ENCODE results near the gene CRIP2.

CRIP2 gene

DNA sequence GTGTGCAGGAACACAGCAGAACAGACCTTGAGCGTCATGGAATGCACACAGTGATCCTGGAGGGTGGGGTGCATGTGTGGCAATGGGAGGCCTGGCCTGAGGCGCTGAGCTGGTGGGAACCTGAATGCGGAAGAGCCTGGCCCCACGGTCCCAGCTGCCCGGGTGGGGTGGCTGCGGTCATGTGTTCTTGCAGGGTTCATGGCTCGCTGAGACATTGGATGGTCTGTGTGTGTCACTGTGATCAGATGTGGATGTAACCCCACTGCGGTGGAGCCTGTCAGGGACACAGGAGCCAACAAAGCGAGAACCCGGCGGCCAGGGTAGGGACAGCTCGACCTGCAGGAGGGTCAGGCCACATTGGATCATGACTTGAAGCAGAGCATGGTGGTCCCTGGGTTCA, 31.8 kb upstream of the CRIP2 start:
- DNase-seq (ENCODE audit: low read depth in 3 of 3, low spot score in 1 of 3): no peak

DNA sequence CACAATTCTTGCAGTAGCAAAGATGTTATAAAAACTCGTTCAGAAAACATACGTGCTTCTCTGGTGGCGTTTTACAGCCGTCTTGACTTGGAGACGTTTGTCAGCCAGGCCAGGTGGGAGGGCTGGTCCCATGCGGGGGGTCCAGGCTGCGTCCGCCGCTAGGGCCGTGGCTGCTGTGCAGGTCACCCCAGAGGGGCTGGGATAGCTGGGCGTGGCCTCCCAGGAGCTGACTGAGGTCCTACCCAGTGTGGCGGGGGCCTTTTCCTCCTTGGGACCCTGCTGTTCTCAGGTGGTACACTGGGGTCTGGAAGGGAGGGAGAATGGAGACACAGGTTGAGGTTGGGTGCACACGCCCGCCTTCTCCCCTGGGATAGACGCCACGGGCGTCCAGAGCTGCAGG, 29.8 kb upstream of the CRIP2 start:
- DNase-seq (ENCODE audit: low read depth in 3 of 3, low spot score in 1 of 3): no peak

DNA sequence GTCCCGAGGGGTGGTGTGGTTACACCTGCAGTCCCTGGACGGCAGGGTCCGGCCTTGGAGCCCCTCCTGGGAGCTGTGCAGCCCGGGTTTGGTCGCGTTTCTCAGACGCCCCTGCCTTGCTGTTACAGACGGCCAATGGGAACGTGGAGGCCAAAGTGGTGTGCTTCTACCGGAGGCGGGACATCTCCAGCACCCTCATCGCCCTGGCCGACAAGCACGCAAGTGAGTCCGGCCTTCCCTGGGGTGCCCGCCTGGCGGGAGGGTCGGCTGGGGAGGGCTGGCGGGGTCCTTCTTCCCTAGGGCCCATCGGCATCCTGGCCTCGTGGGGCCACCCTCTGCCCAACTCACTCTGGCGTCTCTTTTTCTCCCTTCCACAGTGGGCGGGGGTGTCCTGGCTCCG, 29.3 kb upstream of the CRIP2 start:
- DNase-seq (ENCODE audit: low read depth in 3 of 3, low spot score in 1 of 3): no peak

DNA sequence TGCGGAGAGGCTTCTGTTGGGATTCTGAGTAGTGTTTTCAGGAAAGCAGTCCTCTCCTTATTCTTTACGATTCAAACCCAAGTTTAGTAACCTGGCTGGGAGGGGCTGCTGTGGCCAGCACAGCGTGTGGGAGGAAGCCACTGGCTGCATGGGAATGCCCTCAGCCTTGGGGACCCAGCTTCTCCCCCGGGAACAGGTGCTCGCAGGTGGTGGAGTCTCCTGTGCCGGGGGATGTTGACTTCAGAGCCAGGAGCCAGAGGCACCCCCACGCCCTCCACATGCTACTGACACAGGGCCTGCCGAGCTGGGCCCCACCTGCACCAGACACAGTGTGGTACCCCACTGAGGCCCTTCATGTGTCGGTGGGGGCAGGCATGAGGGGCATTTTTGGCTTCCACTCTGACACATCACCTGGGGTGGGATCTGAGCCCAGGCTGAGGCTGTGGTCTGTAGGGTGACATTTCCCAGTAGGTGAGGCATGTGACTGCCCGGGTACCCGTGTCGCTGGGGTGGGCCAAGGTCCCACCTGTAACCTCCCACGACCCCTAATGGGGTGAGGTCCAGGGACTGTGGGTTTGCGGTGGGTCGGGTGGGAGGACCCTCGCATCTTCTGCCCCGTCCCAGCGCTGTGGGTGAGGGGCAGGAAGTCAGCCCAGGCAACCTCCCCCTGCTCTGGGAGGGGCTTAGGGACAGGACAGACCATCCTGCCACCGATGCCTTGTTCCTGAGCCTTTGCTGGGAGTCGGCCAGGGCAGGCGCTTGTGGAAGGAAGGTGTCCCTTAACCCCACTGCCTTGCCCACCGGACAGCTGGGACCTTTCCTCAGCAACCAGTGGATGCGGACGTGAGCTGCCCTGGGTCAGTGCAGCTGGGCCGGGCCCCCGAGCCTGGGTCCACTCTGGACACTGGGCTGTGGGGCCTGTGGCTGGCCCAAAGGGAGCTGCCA, 28.4 kb upstream of the CRIP2 start:
- no peak for DNase-seq (ENCODE audit: low read depth in 3 of 3, low spot score in 1 of 3)

DNA sequence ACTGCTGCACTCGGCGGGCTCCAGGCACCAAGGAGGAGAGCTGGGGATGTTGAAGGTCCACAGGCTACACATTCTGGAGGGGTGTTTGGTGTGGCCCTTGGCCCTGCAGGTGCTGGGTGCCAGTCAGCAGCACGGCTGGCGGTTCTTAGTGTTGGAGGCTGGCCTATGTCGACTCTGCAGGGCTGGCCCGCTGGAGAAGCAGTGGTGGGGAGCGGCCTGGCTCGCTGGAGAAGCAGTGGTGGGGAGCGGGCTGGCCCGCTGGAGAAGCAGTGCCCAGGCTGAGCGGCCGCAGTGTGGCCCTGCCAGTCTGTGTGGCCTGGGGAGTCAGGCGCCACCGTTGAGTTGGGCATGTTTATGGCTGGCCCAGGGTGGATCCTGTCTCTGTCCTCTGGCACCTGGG, 27.6 kb upstream of the CRIP2 start:
- DNase-seq (ENCODE audit: low read depth in 3 of 3, low spot score in 1 of 3): no peak

DNA sequence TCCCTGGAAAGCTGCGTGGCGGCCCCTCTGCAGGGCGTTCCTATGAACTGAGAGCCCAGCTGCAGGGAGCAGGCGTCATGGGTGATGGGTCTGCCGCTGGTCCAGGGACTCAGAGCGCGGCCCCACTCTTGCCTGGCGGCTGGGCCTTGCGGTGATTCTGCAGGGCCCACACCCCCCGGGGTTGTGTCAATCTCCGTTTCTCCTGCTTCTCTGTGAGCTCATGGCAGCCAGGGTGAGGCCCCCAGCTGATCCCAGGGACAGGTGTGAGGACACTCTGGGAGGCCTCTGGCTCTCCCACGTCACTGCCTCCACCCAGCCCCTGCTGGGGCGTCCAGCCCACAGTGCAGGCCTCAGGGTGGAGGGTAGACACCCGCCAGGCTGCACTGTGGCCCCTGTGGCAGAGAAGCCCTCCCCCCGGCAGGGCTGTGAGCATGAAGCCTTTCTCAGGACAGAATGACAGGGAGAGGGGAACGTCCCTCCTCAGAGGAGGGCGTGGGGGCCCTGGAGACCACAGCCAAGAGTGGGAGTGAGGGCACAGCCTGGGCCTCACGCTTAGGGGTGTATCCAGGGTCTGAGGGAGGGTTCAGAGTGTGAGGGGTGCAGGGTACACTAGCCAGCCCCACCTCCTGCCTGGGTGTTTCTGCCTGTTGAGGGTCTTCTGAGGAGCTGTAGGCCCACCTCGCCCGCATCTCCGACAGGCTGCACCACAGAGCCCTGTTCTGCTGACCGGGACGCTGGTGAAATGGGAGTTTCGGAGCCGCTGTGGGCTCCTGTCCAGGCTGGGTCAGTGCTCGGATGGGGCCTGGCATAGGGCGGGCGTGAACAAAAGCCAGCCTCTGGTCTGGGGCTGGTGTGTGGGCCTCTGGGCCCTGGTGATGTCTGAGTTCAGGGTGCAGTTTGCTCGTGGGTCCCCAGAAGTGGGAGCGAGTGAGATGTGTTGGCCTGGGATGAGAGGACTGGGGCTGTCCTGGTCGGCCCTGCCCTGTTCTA, 26.7 kb upstream of the CRIP2 start:
- DNase-seq (ENCODE audit: low read depth in 3 of 3, low spot score in 1 of 3): no peak

DNA sequence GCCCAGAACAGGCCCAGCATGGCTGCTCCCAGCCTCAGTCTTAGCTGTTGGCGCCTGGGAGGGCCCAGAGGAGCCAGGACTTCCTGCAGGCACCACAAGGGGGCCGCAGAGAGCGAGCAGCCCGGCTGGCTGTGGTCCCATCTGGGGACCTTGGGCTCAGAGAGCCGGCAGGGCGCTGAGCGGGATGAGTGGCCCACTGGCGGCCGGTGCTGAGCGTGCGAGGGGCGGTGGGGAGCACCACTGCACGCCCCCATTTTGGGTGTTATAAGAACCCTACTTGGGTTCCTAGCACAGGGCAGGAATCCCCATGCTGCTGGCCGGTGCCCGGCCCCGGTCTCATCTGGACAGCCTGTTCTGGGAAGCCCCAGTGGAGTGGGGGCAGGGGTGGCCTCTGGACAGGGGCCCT, 25.9 kb upstream of the CRIP2 start:
- peak; percentile 21 to 57 (median 44) for DNase-seq (ENCODE audit: low read depth in 3 of 3, low spot score in 1 of 3)

DNA sequence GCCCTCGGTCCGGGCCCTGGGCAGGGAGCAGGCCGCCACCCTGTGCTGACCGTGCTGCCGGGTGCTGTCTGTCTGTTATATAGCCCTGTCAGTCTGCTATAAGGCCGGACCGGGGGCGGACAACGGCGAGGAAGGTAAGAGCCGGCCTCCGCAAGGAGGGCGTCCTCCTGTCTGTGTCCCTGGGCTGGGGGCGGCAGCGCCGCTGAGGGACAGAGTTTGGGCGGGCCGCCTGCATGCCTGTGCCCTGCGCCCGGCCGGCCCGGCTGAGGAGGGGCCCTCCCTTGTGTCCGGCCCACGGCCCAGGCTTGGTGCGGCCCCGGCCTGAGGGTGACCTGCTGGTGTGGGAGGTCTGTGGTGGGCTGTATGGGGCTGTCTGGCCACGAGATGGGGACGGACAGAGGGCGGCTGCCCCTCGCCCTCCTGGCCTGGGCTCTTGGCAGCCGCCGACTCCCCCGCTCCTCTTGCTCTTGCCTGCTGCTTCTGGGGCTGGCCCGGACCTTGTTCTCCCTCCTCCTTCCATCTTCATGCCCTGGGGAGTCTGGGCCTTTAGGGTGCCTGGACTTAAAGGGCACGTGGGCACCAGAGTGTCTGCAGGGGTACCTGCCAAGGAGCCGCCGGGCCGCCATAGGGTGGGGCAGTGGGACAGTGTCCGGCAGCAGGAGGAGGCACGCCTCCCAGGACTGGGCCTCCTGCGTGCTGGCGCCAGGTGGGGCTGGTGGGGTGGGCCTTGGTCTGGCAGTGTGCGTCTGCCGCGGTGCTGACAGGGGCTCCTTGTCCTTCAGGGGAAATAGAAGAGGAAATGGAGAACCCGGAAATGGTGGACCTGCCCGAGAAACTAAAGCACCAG, 25.1 kb upstream of the CRIP2 start:
- no peak for DNase-seq (ENCODE audit: low read depth in 3 of 3, low spot score in 1 of 3)

DNA sequence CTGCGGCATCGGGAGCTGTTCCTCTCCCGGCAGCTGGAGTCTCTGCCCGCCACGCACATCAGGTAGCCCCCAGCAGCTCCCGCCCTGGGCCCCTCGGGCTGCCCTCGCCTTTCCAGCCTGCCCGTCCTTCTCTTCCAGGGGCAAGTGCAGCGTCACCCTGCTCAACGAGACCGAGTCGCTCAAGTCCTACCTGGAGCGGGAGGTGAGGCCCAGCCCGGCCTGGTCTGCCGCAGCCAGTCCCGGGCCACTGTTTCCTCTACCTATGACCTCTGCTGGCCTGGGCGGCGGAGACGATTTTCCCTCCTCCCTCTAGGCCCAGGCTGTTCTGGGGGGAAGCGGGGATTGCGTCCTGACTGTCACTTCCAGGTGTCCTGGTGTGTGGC, 24.5 kb upstream of the CRIP2 start:
- no peak for DNase-seq (ENCODE audit: low read depth in 3 of 3, low spot score in 1 of 3)

DNA sequence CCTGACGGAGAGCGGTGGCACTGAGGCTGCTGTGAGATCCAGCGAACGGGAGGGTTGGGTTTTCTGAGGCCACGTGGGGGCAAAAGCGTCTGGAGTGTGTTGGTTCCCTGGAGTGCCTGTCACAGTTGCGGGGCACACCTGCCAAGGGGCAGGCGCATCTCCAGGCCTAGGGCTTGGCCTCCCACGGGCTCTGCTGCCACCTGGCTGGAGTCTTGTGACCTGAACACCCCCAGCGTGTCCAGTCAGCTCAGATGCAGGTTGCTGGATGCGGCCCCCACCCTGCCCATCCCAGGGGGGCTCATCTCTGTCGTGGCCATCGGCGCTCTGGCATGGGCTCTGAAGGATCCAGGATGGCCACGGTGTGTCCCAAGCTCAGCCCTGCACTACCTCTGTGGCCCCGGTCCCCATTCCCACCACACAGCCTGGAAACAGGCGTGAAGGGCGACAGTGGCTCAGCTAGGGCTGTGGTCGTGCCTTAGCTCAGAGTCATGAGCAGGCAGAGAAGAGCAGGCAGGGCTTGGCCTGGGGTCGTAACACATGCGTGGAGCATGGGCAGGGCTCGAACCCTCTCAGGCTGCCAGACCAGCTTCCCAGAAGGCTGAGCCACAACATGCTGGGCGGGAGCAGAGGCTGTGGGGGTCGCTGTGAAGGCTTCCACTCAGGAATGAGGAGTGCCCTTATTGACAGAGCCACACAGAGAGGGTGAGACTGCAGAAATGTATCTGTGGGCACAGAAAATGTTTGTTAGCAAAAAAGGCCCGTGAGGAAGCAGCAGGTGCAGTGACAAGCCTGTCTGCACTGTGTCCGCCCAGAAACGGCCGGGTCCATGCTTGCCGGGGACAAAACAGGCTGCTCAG, 23.5 kb upstream of the CRIP2 start:
- no peak for DNase-seq (ENCODE audit: low read depth in 3 of 3, low spot score in 1 of 3)

DNA sequence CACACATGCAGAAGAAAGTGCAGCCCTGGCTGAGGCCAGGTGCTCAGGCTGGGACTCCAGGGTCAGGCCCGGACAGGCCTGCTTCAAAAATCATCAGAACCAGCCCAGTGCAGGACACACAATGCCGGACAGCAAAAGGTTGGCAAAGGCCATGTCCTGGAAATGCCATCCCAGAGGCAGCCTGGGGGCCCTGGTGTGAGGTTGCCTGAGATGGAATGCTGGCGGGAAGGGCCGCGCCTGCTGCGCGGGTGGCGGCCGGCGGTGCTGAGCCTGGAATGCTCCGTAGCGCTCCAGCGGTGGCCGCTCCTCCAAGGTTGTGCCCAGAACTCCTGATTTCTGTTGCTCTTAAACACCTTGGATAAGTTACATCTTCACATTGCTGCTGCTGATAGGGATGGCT, 21.7 kb upstream of the CRIP2 start:
- no peak for DNase-seq (ENCODE audit: low read depth in 3 of 3, low spot score in 1 of 3)

DNA sequence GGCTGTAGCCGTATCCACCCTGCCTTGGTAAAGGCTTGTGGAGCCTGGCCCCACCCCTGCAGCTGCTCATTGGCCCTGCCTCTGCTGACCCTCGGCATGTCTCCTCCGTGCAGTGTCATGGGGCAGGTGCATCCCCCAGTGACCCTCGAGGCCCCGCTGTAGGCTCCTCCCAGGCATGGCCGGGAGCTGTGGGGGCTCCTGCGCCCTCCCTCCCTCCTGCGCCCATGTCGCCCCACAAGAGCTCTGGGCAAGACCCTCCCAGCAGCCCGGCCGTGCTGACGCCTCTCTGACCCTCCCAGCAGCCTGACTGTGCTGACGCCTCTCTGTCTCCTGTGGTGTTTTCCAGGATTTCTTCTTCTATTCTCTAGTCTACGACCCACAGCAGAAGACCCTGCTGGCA, 20.8 kb upstream of the CRIP2 start:
- DNase-seq (ENCODE audit: low read depth in 3 of 3, low spot score in 1 of 3): no peak

DNA sequence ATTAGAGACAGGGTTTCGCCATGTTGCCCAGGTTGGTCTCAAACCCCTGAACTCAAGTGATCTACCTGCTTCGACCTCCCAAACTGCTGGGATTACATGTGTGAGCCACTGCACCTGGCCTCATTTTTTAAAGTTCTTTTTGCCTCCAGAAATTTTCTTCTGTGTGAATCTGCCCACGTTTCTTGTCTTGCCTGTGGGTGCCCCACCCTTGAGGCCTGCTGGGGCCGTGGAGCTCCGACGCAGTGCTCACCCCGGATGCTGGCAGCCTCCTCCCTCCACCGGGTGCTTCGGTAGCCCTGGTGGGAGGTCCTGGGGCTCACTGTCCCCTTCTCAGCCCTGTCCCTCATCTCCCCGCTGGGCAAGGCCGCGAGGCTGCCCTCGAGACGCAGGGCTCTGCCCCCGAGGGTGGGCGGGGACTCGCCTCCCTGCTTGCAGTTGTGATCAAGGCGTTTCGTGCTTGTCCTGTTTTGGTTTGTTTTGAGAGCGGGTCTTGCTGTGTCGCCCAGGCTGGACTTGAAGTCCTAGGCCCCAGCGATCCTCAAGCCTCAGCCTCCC, 19.5 kb upstream of the CRIP2 start:
- no peak for DNase-seq (ENCODE audit: low read depth in 3 of 3, low spot score in 1 of 3)

DNA sequence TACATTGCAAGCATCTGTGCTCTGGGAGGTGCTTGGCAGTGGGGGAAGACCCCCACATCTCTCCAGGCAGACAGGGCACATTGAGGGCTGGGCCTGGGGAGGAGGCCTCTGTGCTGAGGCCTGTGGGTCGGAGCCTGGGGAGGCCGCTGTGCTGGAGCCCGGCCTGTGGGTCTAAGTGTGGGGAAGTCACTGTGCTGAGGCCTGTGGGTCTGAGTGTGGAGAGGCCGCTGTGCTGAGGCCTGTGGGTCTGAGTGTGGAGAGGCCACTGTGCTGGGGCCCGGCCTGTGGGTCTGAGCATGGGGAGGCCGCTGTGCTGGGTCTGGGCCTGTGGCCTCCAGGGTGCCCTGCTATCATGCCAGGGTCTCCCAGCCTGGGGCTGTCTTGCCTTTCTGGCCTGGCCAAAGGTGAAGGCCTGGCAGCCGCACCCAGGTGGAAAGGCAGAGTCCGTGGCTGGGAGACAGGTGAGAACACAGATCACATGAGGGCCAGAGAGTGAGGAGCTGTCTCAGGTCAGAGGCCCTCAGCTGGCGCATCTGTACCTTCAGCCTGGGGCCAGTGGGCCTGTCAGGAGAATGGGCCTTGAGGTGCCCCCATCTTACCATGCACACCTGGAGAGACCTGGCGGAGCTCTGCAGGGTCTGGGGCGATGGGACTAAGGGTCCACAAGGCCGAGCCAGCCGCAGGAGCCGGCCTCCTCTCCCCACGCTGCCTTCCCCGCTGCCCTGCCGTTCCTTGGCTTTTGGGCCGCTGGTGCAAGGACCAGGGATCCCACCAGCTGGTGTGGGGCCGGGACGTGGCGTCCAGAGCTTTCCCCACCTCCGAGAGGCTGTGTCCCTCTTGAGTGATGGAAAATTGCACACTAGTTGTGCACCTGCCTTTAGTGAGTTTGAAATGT, 18.6 kb upstream of the CRIP2 start:
- DNase-seq (ENCODE audit: low read depth in 3 of 3, low spot score in 1 of 3): no peak

DNA sequence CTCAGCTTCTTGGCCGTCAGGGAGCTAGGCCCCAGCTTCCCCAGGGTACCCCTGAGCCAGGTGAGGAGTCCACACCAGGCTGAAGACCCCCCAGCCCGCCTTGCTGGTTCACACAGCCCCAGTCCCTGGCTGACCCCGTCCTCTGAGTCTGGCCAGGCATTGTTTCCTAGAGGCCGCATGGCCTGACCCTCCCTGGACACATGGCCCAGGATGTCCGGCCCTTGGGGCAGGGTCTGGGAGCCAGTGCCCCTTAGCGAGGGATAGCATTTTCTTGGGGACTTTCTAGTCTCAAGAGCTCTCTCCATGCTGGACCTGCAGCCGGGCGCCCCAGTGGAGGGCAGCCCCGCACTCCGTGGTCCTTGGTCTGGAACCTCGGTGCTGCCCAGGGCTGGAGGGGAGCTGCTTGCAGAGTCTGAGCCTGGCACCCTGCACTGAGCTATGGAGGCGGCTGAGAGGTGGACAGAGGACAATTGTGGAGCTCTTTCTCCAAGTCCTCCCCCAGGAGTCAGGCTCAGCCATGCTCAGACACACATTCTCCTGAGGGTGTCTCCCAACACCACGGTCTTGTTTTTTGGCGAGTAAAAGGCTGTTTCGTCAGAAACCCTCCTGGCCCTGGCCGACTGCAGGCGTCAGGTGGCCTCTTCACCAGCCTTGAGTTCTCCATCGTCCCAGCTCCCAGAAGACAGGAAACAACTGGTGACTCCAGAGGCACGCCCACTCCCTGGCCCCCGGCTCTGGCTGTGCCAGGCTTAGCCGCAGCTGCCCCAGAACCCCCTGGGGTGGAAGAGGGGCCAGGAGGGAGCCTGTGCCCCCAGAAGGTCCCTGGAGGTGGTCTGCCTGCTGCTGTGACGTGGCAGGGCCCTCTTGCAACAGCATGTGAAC, 17.6 kb upstream of the CRIP2 start:
- DNase-seq (ENCODE audit: low read depth in 3 of 3, low spot score in 1 of 3): no peak

DNA sequence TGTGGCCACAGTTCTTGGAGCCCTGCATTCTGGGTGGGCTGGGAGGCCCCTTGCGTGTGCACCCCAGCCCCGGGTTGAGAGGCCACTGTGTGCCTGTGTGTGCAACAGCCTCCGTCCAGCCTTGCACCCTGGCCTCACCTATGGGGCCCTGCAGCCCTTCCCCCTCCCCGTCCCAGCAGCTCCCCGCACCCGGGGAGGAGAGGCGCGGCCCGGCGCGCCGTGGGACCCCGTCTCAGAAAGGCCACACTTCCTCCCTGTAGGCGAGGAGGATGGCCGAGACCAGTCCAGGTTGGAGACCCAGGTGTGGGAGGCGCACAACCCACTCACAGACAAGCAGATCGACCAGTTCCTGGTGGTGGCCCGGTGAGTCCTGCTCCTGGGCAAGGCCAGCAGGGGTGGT, 16.6 kb upstream of the CRIP2 start:
- no peak for DNase-seq (ENCODE audit: low read depth in 3 of 3, low spot score in 1 of 3)

DNA sequence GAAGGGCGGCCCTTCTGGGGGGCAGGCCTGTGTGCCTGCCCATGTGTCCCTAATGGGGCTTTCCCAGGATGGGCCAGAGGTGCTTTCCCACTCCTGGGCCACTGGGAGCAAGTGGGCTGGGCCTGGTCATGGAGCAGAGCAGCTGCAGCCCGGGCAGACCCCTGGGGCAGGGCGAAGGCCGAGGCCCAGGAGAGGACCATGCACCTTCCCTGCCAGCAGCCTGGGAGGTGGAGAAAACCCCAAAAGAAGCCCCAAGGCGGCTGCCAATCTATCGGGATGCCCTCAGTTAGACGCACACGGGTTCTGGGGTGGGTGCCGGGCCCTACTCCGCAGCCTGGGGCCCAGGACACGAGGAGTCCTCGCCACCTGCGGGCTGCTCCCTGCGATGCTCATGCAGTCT, 16.1 kb upstream of the CRIP2 start:
- DNase-seq (ENCODE audit: low read depth in 3 of 3, low spot score in 1 of 3): no peak

DNA sequence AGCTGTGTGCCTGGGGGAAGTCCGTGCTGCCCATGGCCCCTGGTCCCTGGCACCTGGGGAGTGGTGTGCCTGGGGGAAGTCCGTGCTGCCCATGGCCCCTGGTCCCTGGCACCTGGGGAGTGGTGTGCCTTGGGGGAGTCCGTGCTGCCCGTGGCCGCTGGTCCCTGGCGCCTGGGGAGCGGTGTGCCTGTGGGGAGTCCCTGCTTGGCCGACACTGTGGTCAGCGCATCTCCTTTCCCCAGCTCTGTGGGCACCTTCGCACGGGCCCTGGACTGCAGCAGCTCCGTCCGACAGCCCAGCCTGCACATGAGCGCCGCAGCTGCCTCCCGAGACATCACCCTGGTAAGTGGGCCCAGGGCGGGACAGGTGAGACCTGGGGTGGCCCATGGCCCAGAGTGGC, 14.5 kb upstream of the CRIP2 start:
- DNase-seq (ENCODE audit: low read depth in 3 of 3, low spot score in 1 of 3): no peak

All from stimulated activated CD4-positive, alpha-beta T cell treated with anti-CD3 and anti-CD28 coated beads, TNF-alpha, amount 100 ng/mL, for 1 hour (primary cell).